Activated CD8-positive, alpha-beta T cell treated with anti-CD3 and anti-CD28 coated beads for 36 hours (primary cell): ENCODE results near the gene ATG13. TPM values are rescaled to one million over a fixed set of nuclear protein-coding genes. Genes with fewer than 3 reads are reported as not detected.

Source experiments
- ATAC-seq: fragments of 200-7000 bp; cut with Tn5 transposase; one replicate; pipeline ENCODE4 v1.10.0; 2021; ENCODE audit warnings: mild to moderate bottlenecking, moderate library complexity
- CTCF ChIA-PET: fragments of 350-600 bp; sonication (Branson Sonifier 250); formaldehyde crosslinking; loops from one replicate; lab custom pipeline; 2021; ENCODE audit warnings: antibody characterized with exemption; lab: Charles Lee
- POLR2A ChIA-PET: fragments of 350-600 bp; sonication (Branson Sonifier 250); formaldehyde crosslinking; loops from one replicate; lab custom pipeline; 2021; ENCODE audit warnings: antibody characterized with exemption; lab: Charles Lee
- DNase-seq: peaks from one replicate; pipeline ENCODE4 v3.0.0-alpha.2; 2020
- H3K27ac Mint-ChIP-seq: one replicate; pipeline ENCODE4 v1.8.0; 2021; ENCODE audit warnings: mild to moderate bottlenecking, mixed read lengths
- H3K27me3 Mint-ChIP-seq: one replicate; pipeline ENCODE4 v1.8.0; 2021; ENCODE audit warnings: mixed read lengths
- H3K36me3 Mint-ChIP-seq: one replicate; pipeline ENCODE4 v1.8.0; 2021; ENCODE audit warnings: low read depth, mixed read lengths
- H3K4me1 Mint-ChIP-seq: one replicate; pipeline ENCODE4 v1.8.0; 2021; ENCODE audit warnings: low read depth, mixed read lengths
- H3K4me3 Mint-ChIP-seq: one replicate; pipeline ENCODE4 v1.8.0; 2021; ENCODE audit warnings: mild to moderate bottlenecking, moderate library complexity, mixed read lengths
- H3K9me3 Mint-ChIP-seq: one replicate; pipeline ENCODE4 v1.8.0; 2021; ENCODE audit warnings: mixed read lengths
- CTCF ChIP-seq: fragments of 200-600 bp; IDR thresholded peaks from one replicate; pipeline ENCODE4 v1.8.0; 2022; ENCODE audit warnings: antibody characterized with exemption, mild to moderate bottlenecking
- intact Hi-C: fragments of 100-400 bp; cut with micrococcal nuclease; formaldehyde crosslinking; loops from one replicate; pipeline ENCODE4 v1.10.0; 2022
- total RNA-seq, 2 experiments: library from RNA; stranded (reverse); gene quantifications; one replicate each; pipeline ENCODE4 v1.2.3, GENCODE V29; 2021

The ATG13 gene
- total RNA-seq, 2 experiments from 2014 or later: 53.4 to 61.2 TPM

DNA sequence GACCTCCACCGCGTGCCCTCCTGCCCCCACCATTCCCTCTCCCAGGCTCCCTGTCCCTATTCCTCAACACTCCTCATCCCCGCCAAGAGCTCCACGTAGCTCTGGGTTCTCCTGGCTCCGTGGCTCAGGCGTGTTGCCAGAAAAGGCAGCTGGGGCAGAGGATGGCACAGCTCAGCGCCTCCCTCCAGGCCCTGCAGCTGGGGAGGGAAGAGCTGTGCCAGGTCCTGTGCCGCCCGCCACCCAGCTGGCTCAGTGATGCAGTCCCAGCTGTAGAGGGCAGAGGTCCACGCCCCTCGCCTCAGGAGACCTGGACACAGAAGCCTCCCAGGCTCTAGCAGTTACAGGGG is 78.8 kb downstream of the ATG13 start:
- H3K9me3 Mint-ChIP-seq: no peaks in the 10 kb centered on the region
- DNase-seq (no peak), ATAC-seq (no peak)
- H3K4me1 Mint-ChIP-seq: peaks cover 28% of the 10 kb centered on the region
- intact Hi-C loops: no loop called here
- ChIA-PET POLR2A (no interaction called here), CTCF (interaction anchor here (1.3 kb wide), 1 partner anchor 25 kb away, joined by 3 read pairs; no protein-coding TSS in a partner anchor)
- no peak overlapping the region for H3K27ac Mint-ChIP-seq
- no peak for TF ChIP-seq CTCF
- H3K27me3 Mint-ChIP-seq: no peaks in the 10 kb centered on the region
- H3K36me3 Mint-ChIP-seq: peaks cover 7% of the 10 kb centered on the region
- H3K4me3 Mint-ChIP-seq: no peak overlapping the region

DNA sequence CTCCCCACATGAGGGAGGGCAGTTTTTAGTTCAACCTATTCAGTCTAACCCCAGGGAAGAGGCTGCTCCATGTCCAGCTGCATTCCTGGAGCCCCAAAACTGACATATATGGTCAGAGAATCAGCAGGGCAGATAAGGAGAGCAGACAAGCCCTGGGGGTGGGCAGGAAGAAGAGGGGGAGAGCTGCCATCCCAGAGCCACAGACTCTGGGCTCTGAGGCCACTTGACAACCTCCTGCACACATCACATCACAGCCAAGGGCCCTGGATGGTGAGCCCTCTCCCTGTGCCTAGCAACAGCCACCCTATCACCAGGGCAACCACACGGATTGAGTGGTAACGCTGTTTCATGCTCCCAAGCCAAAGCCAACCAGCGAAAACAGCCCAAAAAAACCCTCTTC is 80.0 kb downstream of the ATG13 start:
- Mint-ChIP-seq H3K4me3 (no peak overlapping the region), H3K9me3 (no peaks in the 10 kb centered on the region), H3K27me3 (no peaks in the 10 kb centered on the region), H3K27ac (peak overlapping the region; percentile 36), H3K36me3 (peaks cover 15% of the 10 kb centered on the region), H3K4me1 (peaks cover 36% of the 10 kb centered on the region)
- ATAC-seq (no peak), DNase-seq (no peak)
- intact Hi-C loops: no loop called here
- no peak for TF ChIP-seq CTCF
- ChIA-PET CTCF (interaction anchor here (1.3 kb wide), 1 partner anchor 26 kb away, joined by 3 read pairs; no protein-coding TSS in a partner anchor), POLR2A (interaction anchor here (0.9 kb wide), 1 partner anchor 10 kb away, joined by 3 read pairs; no protein-coding TSS in a partner anchor)

- ChIA-PET POLR2A (interaction anchor here (0.9 kb wide), 1 partner anchor 10 kb away, joined by 3 read pairs; no protein-coding TSS in a partner anchor), CTCF (interaction anchor here (1.3 kb wide), 1 partner anchor 27 kb away, joined by 3 read pairs; no protein-coding TSS in a partner anchor)
- peak overlapping the region; percentile 36 for H3K27ac Mint-ChIP-seq
- intact Hi-C loops: no loop called here
- peaks cover 40% of the 10 kb centered on the region for H3K4me1 Mint-ChIP-seq
- no peak overlapping the region for H3K4me3 Mint-ChIP-seq
- ATAC-seq (no peak), DNase-seq (no peak)
- no peak for TF ChIP-seq CTCF
- H3K27me3 Mint-ChIP-seq: no peaks in the 10 kb centered on the region
- H3K9me3 Mint-ChIP-seq: no peaks in the 10 kb centered on the region
- peaks cover 19% of the 10 kb centered on the region for H3K36me3 Mint-ChIP-seq
Measured at GRCh38 chr11:46697723-46698122, 80.4 kb downstream of the ATG13 start.

DNA sequence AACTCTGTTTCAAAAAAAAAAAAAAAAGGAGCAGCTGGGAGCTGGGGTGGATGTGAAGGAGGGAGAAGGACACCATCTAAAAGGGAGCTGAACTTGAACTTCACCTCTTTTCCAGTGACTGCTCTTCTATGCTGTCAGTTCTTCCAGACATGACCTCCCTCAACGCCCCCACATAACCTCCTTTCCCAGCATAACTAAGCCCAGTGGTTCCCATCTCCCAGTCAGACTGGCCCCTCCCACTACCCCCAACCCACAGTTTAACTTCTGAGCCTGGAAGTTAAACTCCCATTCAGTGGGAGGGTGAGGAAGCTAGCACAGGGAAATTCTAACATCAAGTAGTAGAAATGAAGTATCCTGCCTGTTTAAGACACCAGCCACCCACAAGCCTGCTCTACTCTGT is 81.2 kb downstream of the ATG13 start:
- Mint-ChIP-seq H3K27ac (peak overlapping the region; percentile 75), H3K27me3 (no peaks in the 10 kb centered on the region), H3K4me1 (peaks cover 47% of the 10 kb centered on the region), H3K4me3 (peak overlapping the region; percentile 97), H3K36me3 (peaks cover 26% of the 10 kb centered on the region), H3K9me3 (no peaks in the 10 kb centered on the region)
- DNase-seq: no peak
- ChIA-PET POLR2A (no interaction called here), CTCF (no interaction called here)
- ATAC-seq: no peak
- TF ChIP-seq CTCF: no peak
- intact Hi-C loops: no loop called here

GRCh38 chr11:46700241-46701077 is 83.1 kb downstream of the ATG13 start, which contains the start of the genes ARHGAP1 and ZNF408:
ARHGAP1 (minus strand) TSS chr11:46700619; CDS start chr11:46696107, 4,512 bp downstream.
ZNF408 (plus strand) TSS chr11:46701031; CDS start chr11:46701048, 17 bp downstream.
- CTCF ChIA-PET: interaction anchor here (0.6 to 1.6 kb wide), 8 partner anchors 13 to 879 kb away, joined by 3 to 5 read pairs (median 3); no protein-coding TSS in a partner anchor
- peaks cover 43% of the 10 kb centered on the region for H3K4me1 Mint-ChIP-seq

More at GRCh38 chr11:46700241-46701077, 83.1 kb downstream of the ATG13 start, which contains the start of the genes ARHGAP1 and ZNF408:
- H3K27me3 Mint-ChIP-seq: no peaks in the 10 kb centered on the region
- peak within 1 kb of the TSS; percentile 97 for H3K4me3 Mint-ChIP-seq
- ATAC-seq (peak; percentile 98), DNase-seq (peak; percentile 100)
- no peak for TF ChIP-seq CTCF
- intact Hi-C loops: no loop called here
- H3K36me3 Mint-ChIP-seq: peaks cover 32% of the 10 kb centered on the region
- peak within 1 kb of the TSS; percentile 99 for H3K27ac Mint-ChIP-seq
- POLR2A ChIA-PET: interaction anchor here (0.5 to 2.2 kb wide), 13 partner anchors 8 to 142 kb away, joined by 3 to 15 read pairs (median 3); partner anchors contain the start of gene ATG13
- no peaks in the 10 kb centered on the region for H3K9me3 Mint-ChIP-seq
